HS-5 (cell line): ENCODE measurements around the gene TSHR.
"Not testable (repeated sequence)": the region's sequence is repeated elsewhere in the genome, so short reads cannot be mapped to it uniquely, and the experiment has no call there.

Source experiments
- DNase-seq: peaks from one replicate; pipeline ENCODE4 v3.0.0-alpha.2; 2012; ENCODE audit warnings: low read depth

TSHR gene

GRCh38 chr14:80955416-80955941 is at the start of gene TSHR:
Gene TSHR, plus strand, starts transcription at chr14:80955621. Its CDS starts 60 bp downstream, at chr14:80955681.
- no peak for DNase-seq

- no peak for DNase-seq
Observed at GRCh38 chr14:80906336-80906735, 49.1 kb upstream of the TSHR start.

GRCh38 chr14:80906946-80907345 is 48.5 kb upstream of the TSHR start:
- no peak for DNase-seq

GRCh38 chr14:80912013-80912412 is 43.4 kb upstream of the TSHR start:
- DNase-seq: not testable (repeated sequence)

GRCh38 chr14:80919622-80920021 is 35.8 kb upstream of the TSHR start:
- DNase-seq: no peak

GRCh38 chr14:80923368-80923767 is 32.1 kb upstream of the TSHR start:
- DNase-seq: no peak

- no peak for DNase-seq
Observed at GRCh38 chr14:80924365-80925103, 30.9 kb upstream of the TSHR start.

- no peak for DNase-seq
Observed at GRCh38 chr14:80926397-80927082, 28.9 kb upstream of the TSHR start.

- DNase-seq: no peak
Observed at GRCh38 chr14:80927083-80927989, 28.1 kb upstream of the TSHR start.

- no peak for DNase-seq
Observed at GRCh38 chr14:80930095-80930494, 25.3 kb upstream of the TSHR start.

GRCh38 chr14:80930836-80931389 is 24.5 kb upstream of the TSHR start:
- DNase-seq: peak; percentile 93

- DNase-seq: no peak
Observed at GRCh38 chr14:80933282-80933681, 22.1 kb upstream of the TSHR start.

- no peak for DNase-seq
Observed at GRCh38 chr14:80933686-80934085, 21.7 kb upstream of the TSHR start.

- no peak for DNase-seq
Observed at GRCh38 chr14:80940146-80940545, 15.3 kb upstream of the TSHR start.

- DNase-seq: peak; percentile 93
Observed at GRCh38 chr14:80941241-80942185, 13.9 kb upstream of the TSHR start, which contains the start of gene CEP128. Gene CEP128, minus strand, starts transcription at chr14:80941738.

- no peak for DNase-seq
Observed at GRCh38 chr14:80942191-80942600, 13.2 kb upstream of the TSHR start.

GRCh38 chr14:80944861-80945617 is 10.4 kb upstream of the TSHR start:
- no peak for DNase-seq

GRCh38 chr14:80946187-80946586 is 9.2 kb upstream of the TSHR start:
- DNase-seq: no peak

GRCh38 chr14:80946797-80947196 is 8.6 kb upstream of the TSHR start:
- no peak for DNase-seq

- DNase-seq: no peak
Observed at GRCh38 chr14:80948291-80948690, 7.1 kb upstream of the TSHR start.
